GM21528 (cell line): ENCODE data around the gene WDR20.
"Not testable (repeated sequence)": the region's sequence is repeated elsewhere in the genome, so short reads cannot be mapped to it uniquely, and the experiment has no call there.

Experiments used
- ATAC-seq: cut with Tn5 transposase; IDR thresholded peaks from one replicate; pipeline ENCODE4 v1.9.1; 2021; ENCODE audit warnings: mild to moderate bottlenecking, moderate library complexity; ENCODE audit not compliant: unreplicated experiment, low FRiP score

Gene WDR20, protein sequence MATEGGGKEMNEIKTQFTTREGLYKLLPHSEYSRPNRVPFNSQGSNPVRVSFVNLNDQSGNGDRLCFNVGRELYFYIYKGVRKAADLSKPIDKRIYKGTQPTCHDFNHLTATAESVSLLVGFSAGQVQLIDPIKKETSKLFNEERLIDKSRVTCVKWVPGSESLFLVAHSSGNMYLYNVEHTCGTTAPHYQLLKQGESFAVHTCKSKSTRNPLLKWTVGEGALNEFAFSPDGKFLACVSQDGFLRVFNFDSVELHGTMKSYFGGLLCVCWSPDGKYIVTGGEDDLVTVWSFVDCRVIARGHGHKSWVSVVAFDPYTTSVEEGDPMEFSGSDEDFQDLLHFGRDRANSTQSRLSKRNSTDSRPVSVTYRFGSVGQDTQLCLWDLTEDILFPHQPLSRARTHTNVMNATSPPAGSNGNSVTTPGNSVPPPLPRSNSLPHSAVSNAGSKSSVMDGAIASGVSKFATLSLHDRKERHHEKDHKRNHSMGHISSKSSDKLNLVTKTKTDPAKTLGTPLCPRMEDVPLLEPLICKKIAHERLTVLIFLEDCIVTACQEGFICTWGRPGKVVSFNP

DNA sequence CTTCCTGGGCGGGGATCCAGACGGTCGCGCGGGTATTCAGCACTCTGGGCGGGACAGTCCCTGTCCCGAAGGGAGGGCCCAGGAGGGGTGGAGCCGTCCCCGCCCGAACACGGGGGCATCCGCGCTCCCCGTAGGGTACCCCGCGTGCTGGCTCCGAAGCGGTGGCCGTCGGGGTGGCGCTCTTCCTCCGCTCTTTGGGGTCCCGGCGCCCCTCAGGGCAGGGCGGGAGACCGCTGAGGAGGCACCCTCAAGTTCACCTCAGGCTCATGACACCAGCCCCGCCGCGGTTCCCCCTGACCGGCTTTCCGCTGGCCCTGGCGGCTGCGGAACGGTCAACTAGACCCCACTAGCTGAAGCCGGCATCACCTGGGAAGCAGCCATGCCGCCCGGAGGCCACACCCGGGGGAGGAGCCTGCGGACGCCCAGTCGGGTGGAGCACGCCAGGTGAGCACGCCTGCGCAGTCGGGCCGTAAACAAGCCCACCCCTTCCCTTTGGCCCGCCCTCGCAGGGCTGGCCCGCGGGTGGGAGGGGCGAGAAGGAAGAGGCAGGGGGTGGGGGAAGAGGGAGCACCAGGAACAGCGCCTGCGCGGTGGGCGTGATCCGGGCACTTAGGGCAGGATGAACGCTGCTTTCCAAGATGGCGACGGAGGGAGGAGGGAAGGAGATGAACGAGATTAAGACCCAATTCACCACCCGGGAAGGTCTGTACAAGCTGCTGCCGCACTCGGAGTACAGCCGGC, at the start of gene WDR20:
Gene WDR20 (plus strand): TSS at position 612 of the 741 bp plus-strand sequence. CDS start 27 bp downstream, at position 639.
- ATAC-seq, result peak; percentile 91

DNA sequence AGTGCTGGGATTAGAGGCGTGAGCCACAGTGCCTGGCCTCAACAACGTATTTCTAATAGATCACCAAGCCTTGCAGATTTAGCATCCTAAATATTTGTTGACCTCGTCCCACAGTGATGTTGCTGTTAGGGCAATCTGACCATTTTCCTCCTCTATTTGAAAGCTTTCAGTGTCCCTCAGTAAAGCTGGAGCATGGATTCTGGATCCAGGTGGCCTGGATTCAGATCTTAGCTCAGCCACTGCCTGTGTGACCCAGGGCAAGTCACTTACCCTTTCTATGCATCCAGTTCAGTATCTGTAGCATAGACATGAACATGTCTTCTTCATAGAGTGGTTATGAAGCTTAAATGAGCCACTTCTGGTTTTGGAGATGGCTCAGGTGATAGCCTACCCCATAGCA, 49.0 kb upstream of the WDR20 start:
- ATAC-seq, result no peak

DNA sequence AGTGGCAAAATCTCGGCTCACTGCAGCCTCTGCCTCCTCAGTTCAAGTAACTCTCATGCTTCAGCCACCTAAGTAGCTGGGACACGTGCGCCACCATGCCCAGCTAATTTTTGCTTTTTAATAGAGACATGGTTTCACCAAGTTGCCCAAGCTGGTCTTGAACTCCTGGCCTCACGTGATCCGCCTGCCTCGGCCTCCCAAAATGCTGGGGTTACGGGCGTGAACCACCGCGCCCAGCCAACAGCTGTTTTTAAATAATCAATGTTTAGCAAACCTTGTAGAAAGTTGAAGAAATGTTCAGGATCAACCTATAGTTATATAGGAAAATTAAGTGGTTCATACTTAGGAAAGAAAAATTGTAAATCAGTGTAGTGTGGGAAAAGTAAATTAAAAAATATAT, 46.9 kb upstream of the WDR20 start:
- no peak for ATAC-seq

DNA sequence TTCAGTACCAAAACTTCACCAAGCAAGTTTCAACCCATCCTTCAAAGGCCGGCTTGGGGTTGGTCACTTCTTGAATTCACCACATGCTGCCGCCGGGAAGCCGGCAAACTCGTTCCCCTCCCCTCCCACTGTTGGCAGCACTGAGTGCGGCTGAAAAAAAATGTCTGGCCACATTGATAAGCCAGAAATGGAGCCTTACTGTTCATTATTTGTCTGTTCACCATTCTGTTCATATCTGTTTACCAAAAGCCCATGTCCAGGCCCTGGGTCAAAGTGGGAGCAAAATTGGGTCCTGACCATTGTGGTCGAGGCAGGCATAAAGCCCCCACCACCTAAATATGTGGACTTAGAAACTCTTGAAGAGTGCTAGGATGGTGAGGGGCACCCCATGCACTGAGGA, 45.6 kb upstream of the WDR20 start:
- ATAC-seq, result no peak

DNA sequence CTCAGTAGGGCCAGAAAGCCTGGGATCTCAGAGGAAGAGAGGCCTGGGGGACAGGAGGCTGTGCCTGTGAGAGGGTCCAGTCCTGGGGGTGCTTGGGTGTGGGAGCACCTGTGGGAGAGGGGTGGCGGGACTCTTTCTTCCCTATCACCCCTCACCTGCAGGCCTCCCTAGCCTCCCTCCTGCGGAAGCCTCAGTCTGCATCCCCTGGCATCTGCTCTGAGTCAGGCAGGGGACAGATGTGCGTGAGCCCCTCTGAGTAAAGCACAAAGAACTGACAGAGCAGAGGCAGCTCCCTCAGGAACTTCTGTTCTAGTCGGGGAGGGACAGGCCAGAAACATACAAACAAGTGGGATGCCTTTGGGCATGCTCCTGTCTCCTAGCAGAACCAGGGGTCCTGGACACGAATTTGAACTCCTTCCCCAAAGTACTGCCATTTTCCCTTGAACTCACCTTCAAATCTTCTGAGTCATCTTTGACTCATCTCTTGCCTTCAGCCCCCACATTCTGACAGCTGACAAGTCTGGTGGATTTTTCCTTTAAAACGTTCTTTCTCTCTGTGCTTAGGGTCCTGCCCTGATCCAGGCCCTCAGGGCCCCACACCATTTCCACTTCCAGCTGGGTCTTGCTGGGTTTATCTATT, 44.3 kb upstream of the WDR20 start:
- no peak for ATAC-seq

DNA sequence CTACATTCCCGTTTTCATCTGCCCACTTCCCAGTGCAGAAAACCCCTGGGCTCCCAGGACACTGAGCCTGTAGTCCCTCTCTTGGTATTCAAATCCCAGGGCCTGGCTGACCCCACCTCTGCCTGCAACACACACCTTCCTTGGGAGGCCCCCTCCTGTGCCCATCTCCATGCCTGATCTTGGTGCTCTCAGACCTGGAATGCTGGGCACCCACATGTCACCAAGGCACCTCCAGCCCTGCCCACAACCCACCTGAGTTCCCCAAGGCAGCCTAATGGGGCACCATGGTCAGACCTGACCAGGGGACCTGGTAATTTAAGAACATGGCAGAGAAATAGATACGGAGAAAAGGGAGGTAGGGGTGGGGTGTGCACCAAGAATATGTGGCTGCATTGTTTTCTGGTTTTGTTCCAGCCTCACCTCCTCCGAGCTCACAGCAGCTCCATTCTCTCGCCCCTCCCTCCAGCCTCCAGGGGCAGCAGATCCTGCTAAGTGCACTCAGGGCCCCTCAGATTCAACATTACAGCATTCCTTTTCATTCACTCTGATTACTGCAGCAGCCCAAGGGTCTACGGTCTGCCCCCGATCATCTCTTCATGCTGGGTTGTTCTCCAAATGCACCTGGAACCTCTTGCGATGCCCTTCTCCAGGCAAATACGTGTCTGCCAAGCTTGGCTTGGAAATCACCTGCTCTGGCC, 43.7 kb upstream of the WDR20 start:
- no peak for ATAC-seq

DNA sequence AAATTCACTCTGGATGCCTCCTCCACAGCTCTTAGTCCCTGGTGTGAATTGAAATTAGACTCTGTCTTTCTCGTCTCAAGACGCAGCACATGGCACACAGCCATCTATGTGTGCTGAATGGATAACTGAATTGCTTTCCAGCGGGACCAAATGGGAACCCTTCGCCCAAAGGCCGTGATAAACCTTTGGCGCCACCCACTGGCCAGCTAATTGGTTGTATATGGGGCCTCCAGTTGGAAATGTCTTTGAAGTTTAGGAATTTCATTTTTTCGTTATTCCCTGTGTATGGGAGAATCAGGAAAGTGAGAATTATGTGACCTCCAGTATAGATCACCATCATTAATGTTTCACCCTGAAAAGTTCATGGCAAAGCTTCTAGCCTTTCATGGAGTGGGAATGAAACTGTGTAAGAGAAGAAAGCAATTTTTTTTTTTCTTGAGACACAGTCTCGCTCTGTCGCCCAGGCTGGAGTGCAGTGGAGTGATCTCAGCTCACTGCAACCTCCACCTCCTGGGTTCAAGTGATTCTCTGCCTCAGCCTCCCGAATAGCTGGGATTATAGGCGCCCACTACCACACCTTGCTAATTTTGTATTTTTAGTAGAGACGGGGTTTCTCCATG, 43.0 kb upstream of the WDR20 start:
- no peak for ATAC-seq

DNA sequence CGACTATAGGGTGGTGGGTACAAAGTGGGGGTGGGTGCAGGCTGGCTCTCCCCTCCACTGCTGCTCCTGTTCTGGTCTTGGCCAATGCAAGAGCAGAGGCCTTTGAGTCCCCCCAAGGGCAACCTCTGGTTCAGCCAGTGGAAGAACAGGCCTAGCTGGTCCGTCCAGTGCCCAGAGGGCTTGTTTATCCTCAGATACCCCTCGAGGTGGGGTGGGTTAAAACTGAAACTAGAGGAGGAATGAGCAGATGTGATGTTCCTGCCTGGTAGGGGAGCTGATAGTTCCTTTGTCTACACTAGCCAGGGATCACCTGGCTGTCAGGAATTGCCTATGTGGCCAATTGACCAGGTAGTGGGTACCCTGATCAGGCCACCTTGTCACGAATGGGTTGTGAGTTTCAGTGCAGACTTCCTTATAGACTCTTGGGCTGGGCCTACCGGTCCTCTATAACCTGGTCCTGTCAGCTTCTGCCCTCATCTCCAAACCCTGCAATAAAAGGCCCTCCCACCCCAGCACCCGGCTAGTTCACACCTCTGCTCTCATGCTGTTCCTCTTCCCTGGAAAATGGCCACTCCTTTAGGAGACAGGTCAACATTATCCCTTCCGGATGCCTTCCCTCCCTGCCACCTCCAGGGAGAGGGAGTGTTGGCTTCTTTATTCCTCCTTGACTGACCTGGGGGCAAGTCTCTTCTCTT, 42.1 kb upstream of the WDR20 start:
- ATAC-seq, result no peak

DNA sequence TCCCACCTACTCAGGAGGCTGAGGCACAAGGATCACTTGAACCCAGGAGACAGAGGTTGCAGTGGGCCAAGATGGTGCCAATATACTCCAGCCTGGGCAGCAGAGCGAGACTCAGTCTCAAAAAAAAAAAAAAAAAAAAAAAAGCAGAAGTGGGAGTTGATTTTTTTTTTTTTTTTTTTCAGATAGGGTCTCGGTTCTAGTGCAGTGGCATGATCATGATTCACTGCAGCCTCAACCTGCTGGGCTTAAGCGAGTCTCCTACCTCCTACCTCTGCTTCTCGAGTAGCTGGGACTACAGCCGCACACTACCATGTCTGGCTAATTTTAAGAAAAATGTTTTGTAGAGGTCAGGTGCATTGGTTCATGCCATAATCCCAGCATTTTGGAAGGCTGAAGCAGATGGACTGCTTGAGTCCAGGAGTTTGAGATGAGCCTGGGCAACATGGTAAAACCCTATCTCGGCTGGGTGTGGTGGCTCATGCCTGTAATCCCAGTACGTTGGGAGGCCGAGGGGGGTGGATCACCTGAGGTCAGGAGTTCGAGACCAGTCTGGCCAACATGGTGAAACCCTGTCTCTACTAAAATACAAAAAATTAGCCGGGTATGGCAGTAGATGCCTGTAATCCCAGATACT, 36.5 kb upstream of the WDR20 start:
- peak; percentile 65 for ATAC-seq

DNA sequence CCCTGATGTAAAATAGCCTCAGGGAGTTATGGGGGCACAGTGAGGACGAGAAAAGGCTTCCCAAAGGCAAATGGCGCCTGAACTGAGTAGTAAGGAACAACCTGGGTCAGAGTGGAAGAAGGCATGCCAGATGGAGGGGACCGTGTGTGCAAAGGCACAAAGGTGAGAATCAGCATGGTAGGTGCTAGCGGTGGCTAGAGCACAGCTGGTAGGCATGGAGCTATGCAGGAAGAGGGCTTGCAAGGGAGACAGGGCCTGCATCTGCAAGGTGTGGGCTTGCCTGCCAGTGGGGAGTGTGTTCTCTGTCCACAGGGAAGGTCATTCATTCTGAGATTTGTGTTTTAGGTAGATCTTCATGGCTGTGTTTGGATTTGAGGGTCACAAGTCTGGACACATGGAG, 34.3 kb upstream of the WDR20 start:
- ATAC-seq, result no peak

DNA sequence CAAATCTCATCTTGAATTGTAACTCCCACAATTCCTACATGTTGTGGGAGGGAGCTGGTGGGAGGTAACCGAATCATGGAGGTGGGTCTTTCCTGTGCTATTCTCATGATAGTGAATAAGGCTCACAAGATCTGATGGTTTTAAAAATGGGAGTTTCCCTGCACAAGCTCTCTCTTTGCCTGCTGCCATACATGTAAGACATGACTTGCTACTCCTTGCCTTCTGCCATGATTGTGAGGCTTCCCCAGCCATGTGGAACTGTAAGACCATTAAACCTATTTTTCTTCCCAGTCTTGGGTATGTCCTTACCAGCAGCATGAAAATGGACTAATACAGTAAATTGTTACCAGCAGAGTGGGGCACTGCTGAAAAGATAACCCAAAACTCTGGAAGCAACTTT, 30.4 kb upstream of the WDR20 start:
- not testable (repeated sequence) for ATAC-seq

DNA sequence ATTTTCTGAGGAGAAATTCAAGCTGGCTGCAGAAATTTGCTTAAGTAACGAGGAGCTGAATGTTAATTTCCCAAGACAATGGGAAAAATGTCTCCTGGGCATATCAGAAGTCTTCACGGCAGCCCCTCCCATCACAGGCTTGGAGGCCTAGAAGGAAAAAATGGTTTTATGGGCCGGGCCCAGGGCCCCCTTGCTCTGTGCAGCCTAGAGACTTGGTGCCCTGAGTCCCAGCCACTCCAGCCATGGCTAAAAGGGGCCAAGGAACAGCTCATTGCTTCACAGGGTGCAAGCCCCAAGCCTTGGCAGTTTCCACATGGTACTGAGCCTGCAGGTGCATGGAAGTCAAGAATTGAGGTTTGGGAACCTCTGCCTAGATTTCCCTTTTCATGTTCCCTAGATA, 28.6 kb upstream of the WDR20 start:
- no peak for ATAC-seq

DNA sequence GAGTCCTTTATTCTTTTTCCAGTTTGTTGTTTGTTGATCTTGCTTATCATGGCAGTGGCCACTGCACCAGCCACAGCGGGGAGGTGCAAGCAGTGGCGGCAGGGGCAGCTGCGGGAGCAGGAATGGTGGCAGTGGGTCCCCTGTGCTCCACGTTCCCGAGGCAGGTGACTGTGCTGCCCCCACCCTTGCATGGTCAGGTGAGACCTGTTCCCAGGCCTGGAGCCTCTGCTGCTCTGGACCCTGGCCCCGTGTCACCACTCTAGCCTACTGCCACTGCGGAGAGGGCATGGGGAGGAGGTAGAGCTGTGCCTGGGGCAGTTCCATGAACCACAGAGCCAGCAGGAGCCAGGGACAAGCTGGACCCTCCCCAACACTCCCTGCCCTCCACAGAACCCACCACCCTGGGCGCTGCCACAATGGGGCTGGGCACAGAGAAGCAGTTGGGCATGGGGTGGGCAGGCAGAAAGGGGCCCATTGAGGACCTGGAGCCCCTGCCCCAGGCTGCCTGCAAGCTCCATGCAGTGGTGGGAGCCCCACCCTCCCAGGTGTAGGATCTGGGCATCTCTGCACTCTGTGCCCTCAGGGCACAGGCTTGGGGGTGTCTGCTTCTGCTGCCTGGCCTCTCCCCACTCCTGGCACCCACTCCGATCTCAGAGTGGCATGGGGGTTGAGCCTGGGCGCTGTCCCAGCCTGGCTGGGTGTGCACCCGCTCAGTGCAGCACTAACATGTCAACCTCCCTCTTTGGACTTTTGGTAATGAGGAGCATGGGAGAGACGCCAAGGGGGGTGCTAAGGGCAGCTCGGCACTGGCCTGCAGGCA, 23.1 kb upstream of the WDR20 start:
- no peak for ATAC-seq

DNA sequence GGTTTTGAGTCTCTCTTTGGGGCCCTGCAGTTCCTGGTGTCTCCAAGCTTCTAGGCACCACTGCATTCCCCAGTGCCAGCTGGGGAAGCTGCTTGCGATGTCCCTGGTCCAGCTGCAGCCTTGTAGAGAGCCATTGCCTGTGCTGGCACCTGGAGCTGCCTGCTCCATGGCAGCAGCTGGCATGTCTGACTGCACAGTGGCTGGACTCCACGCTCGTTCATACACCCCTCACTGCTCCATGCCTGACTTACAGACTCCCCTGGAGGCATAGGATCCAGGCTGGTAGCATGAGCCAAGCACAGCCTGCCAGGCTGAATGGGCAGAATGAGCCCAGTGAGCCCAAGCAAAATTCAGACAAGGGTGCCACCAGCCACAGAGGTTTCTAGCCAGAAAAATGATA, 21.8 kb upstream of the WDR20 start:
- ATAC-seq, result no peak

DNA sequence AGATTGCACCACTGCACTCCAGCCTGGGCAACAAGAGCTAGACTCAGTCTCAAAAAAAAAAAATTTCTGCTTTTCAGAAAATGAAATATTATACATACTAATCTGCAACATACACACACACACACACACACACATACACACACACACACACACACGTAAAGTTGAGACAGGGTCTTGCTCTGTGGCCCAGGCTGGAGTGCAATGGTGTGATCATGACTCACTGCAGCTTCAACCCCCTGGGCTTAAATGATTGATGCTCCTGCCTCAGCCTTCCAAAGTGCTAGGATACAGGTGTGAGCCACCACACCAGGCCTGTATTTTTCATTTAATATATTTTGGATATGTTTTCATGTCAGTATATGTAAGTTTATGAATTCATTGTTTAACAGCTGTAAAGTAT, 18.8 kb upstream of the WDR20 start:
- no peak for ATAC-seq

DNA sequence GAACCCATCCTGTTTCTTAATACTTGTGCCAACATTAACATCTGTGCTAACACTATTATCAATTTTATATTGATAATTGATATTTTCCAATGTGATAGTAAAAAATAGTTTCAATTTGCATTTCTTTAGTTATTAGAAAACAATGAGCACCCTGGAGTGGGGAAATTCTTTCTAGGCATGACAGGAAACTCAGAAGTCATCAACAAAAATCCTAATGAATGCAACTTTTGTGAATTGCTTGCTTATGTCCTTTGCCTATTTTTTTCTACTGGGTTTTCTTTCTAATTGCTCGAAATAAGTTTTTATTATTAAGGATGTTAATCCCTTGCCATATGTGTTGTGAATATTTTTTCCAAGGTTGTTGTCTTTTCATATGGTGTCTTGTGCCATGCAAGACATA, 18.1 kb upstream of the WDR20 start:
- no peak for ATAC-seq

DNA sequence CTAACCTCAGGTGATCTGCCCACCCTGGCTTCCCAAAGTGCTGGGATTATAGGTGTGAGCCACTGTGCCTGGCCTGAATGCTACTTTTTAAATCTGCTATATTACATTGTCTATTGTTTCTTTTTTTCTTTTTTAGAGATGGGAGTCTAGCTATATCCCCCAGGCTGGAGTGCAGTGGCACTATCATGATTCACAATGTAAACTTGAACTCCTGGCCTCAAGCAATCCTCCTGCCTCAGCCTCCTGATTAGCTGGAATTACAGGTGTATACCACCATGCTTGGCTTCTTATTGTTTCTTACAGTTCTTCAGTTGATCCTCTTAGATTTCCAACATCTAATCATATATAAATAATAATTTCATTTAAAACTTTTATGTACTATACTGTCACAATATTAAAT, 15.3 kb upstream of the WDR20 start:
- no peak for ATAC-seq

DNA sequence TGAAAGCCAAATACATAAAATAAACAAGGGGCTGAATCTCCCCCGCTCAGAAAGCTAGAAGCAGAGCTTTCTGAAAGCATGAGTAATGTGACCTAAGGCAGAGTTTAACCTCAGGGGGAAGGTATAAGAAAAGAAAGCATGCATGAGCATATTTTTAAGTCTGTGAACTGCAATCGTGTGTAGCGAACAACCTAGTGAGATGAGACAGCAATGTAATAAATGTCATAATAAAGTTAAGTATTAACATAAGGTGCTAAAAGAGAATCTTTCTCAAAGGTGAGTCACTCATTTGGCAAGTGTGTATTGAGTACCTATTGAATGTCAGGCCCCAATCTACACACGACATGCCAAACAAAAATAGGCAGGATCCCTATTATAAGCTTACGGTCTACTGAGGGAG, 14.2 kb upstream of the WDR20 start:
- no peak for ATAC-seq
